Ovary (tissue), 3 donors: ENCODE results near the gene BSX.

Experiments used
- CTCF ChIP-seq, 3 donors: fragments of 450-650 bp in 2 of 3; fragments of 200-600 bp in 1 of 3; IDR thresholded peaks; one replicate each; pipeline versions ENCODE4 v1.5.1 to v1.8.0; 2016 to 2022; ENCODE audit warnings: antibody characterized with exemption in 3 of 3, mild to moderate bottlenecking in 1 of 3
- EP300 ChIP-seq: sonication (generic); formaldehyde crosslinking; IDR thresholded peaks from one replicate; pipeline ENCODE4 v1.6.1; 2017; ENCODE audit warnings: antibody characterized with exemption
- POLR2A ChIP-seq: fragments of 450-650 bp; IDR thresholded peaks from one replicate; pipeline ENCODE4 v1.6.1; 2017; ENCODE audit warnings: antibody characterized with exemption, mild to moderate bottlenecking, moderate library complexity
- donor health status: DM: no; HTN: no; CAD: no.

GRCh38 chr11:122976061-122976733 lies 5.4 kb downstream of the BSX start:
- TF ChIP-seq POLR2A (no peak), CTCF (IDR thresholded peaks at IDR 0.05) (no peak), EP300 (no peak)
